ENCODE measurements around the gene PLCH2.
"Not testable (repeated sequence)": the region's sequence is repeated elsewhere in the genome, so short reads cannot be mapped to it uniquely, and the experiment has no call there.

The PLCH2 gene

DNA sequence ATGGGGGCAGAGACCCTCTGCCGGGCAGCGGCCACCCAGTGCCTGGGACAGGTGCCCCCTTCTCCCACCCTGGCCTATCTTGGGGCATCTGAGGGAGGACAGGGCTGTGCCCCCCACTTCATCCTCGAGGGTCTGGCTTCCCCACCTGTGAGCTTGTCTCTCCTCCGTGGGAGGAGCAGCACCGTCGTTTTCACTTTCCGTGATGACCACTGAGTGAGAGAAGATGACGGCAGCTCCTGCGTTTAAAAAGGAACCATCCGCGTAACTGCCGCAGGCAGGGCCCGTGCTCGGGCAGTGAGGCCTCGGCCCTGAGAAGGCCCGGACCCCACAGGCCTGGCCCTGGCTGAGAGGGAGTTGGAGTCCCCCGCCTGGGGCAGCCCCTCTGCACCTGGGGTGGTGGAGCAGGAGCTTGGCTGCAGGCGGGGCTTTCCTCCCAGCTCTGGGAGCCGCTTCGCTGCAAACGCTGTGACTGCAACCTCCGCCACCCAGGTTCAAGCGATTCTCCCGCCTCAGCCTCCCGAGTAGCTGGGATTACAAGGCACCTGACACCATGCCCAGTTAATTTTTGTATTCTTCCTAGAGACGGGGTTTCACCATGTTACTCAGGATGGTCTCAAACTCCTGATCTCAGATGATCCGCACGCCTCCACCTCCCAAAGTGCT is 73.4 kb downstream of the PLCH2 start:
- DNase-seq: not testable (repeated sequence)

DNA sequence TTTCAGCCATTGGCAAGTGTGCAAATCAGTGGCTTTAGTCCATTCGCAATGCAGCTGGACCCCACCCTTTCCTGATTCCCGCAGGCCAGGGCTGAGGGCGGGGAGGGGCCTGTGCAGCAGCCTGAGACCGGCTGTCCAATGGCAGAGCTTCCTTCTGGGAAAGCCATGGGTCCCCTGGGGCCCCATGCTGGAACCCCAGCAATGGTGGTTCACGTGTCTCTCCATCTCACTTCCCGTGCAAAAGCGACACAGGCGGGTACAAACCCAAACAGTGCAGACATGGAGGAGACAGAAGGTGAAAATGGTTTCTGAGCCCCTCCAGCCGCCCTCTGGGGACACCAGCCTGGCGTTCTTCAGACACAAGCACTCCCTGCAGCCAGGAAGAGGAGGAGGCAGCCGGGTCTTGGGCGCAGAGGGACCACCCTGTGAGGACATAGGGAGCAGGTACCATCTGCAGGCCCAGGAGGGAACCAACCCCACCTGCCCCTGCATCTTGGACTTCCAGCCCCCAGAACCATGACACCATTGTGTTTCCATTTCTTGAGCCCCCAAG is 74.3 kb downstream of the PLCH2 start:
- not testable (repeated sequence) for DNase-seq

DNA sequence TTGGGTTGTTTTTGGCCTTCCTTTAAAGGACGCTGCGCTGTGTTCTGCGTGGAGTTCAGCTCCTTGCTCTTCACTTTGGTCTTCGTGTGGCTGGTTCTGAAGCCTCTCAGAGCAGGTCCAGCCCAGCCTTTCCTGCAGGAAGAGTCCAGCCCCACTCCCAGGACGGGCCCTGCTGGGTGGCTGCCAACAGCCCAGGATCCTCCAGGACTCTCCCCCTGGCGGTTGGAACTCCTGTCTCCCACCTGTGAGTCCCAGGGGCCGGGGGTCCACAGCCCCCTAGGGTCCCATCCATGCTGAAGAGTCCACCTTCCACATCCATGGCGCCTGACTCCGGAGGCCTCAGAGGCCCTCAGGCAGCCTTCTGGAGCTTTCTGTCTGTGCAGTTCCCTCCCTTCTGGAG is 75.5 kb downstream of the PLCH2 start:
- DNase-seq: not testable (repeated sequence)

DNA sequence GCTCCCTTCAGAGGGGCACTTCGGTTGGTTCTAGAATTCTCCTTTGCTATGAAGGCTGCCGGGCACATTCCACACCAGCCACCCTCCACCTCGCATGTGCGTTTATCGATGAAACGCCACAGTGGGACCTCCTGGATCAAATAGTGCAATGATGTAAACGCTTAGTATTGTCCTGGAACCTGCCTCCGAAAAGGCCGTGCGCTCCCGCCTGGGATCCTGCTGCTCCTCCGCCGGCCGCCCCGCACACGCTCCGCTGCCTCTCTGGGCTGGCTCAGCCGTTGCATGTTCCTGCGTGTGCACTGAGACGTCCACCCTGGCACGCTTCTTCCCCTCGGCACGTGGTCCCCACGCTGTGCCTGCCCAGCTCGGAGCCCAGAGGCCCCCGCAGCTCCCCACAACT is 76.1 kb downstream of the PLCH2 start:
- DNase-seq: no peak

DNA sequence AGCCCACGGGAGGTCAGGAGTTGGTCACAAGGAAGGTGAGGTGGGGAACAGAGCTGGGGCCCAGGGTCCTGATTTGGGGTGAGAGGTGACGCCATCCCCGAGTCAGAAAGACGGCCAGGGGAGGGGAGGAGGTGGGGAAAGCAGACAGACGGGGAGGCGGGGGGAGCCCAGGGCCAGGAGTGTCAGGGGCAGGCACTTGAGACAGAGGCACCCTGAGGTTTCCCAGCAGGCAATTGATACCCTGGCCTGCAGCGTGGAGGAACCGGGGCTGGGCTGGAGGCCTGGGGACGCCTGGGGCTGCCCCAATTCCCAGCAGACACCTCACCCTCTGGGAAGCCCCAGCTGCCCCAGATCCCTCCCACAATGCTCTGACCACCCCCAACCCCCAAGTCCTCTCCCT is 77.0 kb downstream of the PLCH2 start:
- DNase-seq: not testable (repeated sequence)

DNA sequence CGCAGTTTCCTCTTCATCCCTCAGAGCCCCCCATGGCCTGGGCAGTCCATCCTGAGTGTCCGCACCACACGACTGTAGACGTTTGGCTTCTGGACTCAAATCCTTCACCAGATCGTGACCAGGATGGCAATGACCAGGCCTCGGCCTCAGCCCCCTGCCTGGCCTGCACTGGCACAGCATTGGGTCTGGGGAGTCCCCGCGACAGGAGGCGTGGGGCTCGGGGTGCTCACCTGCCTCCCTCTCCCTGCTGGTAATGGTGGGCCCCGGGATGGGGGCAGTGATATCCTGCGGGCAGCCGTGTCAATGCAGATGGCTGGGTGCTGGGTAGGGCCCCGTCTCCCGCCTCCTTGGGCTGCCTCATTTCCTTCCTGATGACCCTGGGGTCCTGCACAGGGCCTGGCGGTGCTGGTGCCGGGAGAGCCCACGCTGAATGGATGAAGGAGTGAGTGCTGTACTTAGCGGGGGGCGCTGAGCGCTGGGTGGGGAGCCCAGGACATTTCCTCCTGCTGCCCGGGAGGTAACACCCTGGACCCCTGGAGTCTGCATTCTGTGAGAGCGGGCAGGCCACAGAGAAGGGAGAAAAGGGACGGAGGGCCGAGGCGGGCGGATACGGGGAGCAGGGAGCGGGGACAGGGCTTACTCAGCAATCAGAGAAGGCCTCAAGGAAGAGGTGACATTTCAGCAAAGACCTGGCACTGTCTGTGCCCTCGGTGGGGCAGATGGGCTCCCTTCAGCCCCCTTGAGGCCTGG is 78.0 kb downstream of the PLCH2 start:
- DNase-seq: no peak

DNA sequence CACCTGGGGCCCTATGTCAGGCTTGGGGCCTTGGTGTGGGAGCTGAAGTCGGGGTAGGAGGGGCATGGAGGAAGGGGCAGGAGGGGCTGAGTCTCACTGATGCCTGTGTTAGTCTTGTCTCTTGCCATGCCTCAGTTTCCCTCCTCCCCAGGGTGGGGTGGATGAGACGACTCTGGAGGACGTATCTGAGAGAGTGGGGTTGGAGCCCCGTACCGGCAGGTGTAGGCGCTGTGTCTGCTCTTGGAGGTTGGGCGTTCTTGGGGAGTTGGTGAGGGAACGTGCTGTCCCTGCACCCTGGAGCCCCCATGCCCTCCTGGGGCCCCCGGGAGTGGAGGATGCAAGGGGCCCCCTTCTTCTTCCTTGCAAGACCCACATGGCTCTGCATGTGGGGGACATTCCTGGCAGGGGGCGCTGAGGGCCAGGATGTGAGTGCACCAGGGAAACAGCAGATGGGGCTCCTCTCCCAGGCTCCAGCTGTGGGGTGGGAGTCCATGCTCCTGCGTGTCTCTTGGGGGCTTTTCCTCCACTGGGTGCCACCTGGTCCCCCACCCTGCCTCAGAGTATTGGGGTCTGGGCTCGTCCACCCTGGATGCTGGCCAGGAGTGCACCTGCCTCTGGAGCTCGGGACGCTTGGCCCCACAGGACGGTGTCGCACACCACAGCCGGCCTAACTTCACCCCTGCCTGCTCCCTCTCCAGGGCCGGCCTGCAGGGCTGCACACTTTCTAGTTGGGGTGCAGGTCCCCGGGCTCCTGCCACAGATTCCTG is 78.7 kb downstream of the PLCH2 start:
- no peak for DNase-seq
